NCI-H2227 treated with DMSO at 0.1 percent for 48 hours (cell line): ENCODE results near the gene G6PC3.
"Not testable (repeated sequence)": the region's sequence is repeated elsewhere in the genome, so short reads cannot be mapped to it uniquely, and the experiment has no call there.

ENCODE experiments used
- DNase-seq: peaks from one replicate; lab custom pipeline; 2025; lab: John Stamatoyannopoulos, UW

The G6PC3 gene

DNA sequence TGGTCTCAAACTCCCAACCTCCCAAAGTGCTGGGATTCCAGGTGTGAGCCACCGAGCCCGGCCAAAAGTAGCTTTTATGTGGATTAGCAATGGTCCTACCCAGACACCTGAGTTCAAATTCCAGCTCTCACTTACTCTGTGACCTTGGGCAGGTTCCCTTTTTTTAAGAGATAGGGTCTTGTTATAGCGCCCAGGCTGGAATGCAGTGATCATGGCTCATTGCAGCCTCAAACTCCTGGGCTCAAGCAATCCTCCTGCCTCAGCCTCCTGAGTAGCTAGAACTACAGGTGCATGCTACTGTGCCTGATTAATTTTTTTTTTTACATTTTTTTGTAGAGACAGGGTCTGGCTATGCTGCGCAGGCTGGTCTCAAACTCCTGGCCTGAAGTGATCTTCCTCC is 36.3 kb downstream of the G6PC3 start:
- DNase-seq: no peak

DNA sequence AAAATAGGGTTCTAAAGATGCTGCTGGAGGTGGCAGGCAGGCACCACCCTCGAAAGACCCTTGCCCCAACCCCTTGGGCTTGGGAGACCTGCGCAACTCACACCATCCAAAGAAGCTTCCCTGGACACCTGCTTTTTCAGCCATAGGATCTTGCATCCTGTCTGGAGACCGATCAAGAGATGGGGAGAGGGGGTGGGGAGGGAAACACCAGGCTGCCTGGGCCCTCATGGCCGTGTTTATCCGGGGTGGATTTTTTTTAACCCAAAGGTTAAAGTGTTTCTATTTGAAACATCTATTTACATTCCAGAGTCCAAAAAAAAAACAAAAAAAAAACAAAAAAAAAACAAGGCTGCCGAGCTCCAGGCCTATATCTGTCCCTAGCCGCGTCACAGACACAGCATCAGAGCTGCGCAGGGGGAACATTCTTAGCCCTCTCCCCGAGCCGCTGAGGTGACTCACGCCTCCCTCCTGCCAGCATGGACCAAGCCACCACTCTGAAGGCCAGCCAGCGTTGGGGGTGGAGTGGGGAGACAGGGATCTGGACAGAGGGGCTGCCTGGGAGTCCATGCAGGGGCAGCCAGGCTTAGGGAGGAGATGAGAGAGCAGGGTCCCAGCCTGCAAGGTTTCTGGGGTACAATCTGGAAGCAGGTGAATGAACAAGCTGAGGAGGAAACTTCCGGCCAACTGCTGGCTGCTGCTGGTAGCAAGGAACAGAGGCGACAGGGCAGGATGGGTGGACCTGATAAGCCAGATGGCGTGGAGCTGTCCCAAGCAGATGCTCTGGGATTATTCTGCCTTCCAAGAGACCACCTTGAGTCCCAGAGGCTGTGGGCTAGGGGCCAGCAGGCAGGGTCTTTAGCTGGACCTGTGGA is 38.1 kb downstream of the G6PC3 start:
- DNase-seq: peak; percentile 25

DNA sequence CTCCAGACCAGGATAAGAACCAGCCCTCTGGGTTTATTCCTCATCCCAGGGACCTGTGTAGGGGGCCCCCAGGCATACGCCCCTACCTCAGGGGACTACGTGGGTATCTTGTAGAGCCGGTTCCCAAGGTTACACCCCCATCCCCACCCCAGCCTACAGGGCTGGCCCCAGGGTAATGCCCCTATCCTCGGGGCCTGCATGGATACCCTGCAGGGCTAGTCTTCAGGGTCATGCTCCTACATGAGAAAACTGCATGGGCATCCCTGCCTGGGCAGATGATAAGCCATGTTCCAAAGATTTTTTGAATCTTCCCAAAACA is 38.7 kb downstream of the G6PC3 start:
- no peak for DNase-seq

DNA sequence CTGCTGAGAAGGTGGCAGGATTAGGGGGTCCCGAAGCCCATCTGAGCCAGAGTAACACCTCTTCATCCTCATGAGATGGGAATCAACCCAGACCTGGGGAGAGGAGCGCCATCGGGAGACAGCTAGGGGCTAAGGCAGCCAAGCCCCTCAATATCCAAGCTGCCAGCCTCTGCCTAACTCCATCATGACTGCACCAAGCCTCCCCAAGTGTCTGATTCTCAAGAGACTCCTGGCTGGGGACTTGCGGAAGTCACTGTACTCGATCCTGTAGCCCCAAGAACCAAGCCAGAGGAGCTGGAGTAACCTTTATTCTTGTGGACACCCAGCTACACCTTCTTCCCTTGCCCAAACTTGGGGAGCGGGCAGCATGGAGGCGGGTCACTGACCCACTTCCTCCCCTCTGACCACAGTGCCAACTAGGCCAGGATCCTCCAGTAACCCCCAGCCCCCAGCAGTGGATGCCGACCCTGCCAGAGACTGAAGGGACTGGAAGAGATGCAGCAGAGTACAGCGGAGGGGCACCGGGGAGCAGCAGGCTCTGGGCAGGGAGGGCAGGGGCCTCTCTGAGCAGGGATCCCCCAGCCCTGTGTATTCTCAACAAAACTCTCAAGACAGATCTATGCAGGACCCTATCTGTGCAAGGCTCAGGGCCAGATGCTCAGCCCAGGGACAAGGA is 39.6 kb downstream of the G6PC3 start:
- no peak for DNase-seq

DNA sequence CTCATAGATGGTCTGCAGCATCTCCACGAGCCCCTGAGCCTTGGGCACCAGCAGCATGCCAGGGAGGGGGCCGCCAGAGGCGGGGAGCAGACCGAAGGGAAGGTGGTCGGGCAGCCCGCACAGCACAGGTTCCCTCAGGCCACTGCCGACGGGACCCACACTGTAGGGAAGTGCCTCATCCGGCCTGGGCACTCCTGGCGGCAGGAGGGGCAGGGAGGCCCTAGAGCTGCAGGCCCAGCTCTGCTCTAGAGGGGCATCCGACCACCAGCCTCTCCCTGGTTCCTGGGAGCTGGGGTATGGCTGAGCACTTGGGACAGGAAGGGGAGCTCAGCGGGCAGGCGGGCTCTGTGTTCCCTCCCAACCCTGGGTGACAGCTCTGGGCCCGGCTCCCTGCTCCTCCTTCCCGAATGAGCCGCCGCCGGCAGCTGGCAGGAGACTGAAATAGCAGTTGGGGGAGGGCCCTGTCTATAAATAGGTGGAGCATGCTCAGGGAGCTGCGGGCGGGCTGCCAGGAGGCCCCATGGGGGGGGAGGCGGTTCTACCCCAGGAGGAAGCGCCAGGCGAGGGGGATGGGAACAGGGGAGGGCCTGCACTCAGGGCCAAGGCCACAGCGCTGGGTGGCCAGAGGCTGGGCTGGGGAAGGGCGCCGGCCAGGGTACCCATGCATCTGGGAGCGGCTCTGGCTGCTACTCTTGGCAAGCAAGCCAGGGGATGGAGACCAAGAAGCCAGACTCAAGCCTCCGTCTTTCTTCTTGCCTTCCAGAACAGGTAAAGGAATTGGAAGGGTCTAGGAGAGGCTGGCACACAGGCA is 40.5 kb downstream of the G6PC3 start:
- peak; percentile 87 for DNase-seq

DNA sequence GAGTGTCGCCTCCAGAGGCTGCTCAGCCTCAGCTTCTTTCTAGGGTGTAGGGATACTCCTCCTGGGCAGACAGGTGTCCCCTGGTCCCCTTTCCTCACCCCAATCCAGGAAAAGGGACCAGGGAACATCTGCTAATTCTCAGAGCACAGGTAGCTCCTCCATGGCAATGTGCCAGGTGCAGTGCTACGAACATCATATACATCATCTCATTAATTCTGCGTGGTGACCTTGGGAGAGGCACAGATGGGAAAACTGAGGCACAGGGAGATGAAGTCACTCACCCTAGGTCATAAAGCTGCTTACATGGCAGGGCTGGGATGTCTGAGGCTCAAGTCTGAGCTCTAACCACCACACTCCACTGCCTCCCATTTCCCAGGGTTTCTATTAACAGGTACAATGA is 41.2 kb downstream of the G6PC3 start:
- DNase-seq: no peak

DNA sequence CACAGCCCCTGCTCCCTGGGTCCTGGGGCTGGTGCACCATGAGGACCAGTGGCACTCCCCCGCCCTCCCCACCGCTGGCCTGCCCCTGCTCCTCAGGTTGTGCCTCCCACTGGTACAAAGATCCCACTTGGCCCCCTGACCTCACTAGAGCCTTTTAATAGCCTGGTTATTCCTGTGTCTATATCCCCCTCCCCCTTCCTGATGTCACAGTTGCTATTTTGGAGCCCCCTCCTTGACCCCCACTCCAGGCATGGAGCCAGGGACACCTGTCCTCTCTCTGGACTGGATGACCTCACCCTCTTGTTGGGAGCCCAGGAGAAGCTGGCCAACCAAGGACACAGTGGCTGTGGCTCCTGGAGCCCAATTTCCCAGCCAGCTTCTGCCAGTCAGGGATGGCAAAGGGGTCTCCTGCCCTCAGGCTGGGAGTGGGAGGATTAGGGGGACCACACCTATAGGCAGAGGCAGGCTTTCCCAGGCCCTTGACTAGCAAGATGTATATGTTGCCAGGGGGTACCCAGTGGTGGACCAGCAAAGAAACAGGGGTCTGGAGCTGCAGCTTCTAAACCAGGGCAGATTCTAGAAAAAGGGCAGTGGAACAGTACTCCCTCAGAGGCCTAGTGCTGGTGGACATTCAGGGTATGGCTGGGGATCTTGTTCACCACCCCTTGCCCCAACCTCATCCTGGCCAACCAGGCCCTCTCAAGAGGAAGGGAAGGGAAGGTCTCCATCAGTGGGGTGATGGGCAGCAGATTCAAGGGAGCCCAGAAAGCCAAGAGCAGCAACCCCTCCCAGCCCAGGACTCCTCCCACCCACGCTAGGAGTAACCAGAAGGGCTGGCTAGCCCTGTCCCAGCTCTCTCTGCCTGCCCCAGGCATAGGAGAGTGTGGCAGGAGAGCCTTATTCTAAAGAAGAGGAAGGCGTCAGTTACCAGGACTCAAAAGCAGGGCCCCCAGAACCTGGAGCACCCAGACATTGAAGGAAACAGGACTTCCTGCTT is 42.0 kb downstream of the G6PC3 start:
- no peak for DNase-seq

DNA sequence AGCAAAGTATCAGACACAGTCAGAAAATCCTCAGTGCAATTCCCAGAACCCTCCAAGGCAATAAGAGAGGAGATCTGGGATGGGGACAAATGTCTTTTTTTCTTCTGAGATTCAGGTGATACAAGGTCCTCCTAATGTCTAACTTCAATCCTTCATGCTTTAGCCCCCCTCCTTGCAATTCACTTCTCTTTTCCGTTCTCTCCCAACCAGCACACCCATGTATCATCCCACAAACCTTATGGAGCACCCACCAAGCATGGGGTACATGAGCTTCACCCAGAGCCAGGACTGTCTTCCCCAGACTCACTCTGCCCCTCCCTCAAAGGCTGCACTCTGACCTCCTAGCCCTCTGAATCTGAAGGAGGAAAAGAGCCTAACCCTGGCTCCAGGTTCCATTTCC is 42.8 kb downstream of the G6PC3 start:
- DNase-seq: no peak

DNA sequence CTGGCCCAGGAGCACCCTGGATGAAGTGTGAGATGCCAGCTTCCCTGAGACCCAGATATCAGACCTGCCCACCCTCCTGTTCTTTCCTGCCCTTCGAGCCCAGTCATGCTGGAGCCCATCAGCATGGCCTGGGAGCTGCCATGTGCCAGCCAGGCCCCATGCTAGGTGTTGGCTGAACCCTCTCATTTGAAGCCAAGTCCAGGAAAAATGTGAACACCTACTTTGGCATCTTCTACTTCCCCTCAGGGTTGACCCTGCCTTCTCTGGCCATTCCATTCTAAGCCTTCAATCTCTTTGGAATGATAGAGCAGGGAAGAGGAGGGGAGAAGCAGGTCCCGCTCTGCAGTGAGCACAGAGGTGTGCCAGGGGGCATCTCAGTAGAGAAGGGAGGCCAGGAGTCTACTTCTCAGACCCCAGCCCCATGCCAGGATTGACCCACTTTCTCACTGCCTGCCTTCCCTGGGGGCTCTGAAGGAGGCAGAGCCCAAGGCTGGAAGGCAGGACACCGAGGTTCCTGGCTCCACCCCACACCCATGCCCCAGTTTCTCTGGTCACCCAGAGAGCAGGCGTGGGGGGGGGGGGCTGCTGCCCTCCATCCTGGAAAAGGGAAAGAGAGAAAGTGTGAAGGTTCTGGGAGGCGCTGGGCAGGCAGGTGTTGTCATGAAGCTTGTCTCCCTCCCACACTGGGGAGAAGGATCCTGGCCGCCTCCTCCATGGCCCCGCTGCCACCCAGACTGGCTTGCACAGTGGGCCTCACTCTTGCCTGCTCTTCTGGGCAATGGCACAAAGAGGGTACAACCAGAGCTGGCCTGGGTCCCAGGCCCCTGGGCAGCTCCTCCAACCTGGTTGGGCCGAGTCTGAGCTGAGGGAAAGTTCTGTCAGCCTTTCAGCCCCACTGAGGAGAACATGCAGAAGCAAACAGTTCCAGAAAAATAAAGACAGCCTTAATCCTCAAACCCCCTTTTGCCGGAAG is 43.6 kb downstream of the G6PC3 start:
- DNase-seq: no peak

DNA sequence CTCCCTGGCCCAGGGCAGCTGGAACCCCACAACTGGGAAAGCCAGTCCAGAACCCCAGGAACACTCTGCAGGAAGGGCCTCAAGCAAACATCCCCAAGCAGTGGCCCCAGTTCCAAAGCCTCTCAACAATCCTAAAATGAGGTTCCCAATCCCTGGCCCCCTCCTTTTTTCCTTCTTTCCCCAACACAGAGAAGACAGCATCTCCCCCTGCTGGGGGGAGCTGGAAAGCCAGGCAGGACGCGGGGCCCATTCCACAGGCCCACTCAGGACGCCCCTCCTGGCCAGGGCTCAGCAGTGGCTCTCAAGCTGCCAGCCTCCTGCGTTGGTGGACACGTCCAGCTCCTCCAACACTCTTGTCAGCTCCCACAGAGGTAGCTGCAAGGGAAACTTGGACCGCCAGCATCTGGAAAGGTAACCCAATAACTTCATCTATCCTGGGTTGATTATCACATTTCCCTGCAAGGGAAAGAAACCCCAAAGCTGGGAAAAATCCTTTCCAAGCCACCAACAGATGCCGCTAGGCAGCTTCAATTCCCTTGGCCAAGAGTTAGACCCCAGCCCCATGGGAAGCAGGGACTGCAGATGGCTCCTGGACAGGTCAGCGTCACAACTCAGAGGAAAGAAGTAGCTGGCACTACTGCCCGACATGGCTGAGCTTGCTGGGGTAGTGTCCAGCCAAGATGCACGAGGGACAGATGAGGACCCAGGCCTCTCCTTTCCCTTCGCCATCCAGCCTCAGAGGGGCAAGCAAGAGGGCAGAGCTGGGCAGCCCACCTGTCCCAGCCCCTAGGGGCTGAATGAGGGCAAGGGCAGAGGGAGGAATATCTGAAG is 45.3 kb downstream of the G6PC3 start:
- DNase-seq: peak; percentile 24

DNA sequence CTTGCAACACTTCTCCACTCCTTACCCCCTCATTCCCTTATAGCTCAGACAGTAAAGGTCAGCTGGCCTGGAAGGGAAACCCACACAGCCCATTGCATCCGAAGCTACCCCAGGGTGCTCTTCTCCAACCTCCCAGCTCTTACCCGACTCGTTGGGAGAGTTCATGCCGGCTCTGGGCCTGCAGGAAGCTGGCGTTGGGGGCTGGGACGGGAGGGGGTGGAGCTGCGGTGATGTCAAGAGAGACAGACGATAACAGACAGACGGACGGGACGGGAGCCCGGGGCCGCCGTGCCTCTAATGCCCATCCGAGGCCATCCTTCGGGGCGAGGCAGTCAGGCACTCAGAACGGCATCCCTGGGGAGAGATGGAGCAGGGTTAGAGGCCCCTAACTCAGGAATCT is 46.8 kb downstream of the G6PC3 start:
- DNase-seq: no peak

DNA sequence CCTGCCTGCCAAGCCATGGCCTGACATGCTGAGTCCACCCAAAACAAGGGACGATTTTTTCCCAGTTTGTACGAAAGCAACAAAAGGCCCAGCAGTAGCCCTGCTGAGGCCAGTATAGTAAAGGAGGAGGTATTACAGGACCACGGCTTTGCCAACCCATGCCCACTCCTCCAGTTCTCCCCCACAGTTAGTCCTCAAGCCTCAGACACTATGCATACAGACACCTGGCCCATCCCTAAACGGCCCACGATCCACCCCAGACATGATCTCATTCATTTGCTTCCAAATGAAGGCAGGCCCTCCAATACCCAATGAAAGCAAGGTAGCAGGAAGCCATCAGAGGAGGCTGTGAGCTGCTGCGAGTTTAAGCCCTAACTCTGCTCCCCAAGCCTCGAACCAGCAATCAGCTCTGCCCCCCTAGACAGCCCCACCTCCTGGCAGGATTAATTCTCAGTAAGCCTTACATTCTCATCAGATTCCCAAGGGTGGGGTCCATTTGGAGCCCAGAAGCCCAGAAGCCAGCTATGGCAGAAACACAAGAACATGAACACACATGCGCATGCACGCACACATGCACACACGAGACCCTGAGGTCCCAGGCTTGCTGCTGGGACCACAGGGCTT is 48.0 kb downstream of the G6PC3 start:
- no peak for DNase-seq

DNA sequence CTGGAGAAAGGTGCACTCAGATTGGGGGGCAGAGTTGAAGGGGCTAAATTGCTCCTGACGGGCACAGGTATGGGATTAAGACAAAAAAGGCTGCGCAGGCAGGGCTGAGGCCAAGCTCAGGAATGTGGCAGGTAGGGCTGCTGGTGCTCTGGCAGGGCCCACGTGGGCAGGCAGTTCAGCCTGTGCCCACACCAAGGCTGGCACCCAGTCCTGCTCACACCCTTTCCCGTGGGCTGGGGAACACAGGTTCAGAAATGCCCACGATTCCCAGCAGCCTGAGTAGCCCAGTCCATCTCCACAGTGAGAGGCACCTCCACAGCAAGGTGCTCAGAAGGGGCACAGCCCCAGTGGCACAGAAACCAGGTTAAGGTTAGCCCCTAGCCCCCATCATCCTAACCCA is 48.5 kb downstream of the G6PC3 start:
- DNase-seq: no peak

DNA sequence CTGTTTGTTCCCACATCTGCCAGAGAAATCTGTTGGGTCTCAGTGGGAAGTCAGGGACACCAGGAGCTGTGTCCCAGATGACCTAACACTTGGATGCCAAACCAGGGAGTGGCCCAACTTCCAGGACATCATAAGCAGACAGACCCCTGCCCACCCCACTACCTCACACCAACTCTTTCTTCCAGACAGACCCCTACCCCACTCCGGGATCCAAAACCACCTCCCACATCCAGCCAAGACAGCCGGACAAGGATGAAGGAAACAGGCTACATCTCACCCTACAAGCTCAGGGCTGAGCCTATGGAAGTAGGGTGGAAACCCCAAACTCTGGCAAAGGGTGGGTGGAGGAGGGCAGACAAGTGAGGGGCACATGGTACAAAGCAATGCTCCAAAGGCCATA is 49.3 kb downstream of the G6PC3 start:
- DNase-seq: no peak

DNA sequence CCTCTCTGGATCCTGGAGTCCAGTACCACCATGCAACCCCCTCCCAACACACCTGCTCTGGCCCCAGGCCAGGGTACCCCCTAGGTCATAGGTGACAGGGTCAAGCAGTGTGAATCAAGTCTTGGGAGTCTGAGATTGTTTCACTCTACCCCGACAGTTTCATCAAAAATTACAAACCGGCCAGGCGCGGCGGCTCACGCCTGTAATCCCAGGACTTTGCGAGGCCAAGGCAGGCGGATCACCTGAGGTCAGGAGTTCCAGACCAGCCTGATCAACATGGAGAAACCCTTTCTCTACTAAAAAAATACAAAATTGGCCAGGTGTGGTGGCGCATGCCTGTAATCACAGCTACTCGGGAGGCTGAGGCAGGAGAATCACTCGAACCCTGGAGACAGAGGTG is 49.7 kb downstream of the G6PC3 start:
- DNase-seq: not testable (repeated sequence)

DNA sequence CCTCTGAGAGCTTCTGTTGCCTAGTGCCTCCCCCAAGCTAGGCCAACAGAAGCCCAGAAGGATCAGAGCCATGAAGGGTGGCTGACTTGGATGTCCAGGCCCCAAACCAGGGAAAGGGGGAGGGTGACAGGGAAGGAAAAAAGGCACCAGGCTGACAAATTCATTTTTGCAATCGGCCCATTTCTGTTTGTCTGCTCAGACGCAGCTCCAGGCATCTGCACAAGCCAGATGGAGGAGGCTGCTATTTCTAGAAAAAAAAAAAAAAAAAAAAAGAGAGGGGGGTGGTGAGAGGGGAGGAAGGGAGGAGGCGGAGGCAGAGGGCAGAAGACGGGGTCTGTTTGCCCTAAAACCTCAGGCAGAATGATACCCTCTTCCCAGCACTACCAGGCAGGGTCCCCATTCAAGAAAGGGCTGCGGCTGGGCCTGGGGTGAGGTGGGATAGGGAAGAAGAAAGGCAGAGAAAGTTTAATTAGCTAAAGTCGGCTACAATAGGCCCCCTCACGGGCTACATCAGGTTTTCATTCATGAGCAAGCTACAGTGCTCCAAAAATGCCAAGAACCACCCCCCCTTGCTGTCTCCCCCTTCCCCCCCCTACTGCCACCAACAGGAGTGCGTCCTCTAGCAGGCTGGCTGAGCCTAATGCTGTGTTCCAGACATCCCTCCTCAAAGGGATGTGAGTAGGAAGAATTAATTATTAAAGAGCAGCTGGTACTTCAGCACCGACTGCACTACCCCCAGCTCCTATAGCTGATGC is 50.5 kb downstream of the G6PC3 start:
- DNase-seq: no peak

DNA sequence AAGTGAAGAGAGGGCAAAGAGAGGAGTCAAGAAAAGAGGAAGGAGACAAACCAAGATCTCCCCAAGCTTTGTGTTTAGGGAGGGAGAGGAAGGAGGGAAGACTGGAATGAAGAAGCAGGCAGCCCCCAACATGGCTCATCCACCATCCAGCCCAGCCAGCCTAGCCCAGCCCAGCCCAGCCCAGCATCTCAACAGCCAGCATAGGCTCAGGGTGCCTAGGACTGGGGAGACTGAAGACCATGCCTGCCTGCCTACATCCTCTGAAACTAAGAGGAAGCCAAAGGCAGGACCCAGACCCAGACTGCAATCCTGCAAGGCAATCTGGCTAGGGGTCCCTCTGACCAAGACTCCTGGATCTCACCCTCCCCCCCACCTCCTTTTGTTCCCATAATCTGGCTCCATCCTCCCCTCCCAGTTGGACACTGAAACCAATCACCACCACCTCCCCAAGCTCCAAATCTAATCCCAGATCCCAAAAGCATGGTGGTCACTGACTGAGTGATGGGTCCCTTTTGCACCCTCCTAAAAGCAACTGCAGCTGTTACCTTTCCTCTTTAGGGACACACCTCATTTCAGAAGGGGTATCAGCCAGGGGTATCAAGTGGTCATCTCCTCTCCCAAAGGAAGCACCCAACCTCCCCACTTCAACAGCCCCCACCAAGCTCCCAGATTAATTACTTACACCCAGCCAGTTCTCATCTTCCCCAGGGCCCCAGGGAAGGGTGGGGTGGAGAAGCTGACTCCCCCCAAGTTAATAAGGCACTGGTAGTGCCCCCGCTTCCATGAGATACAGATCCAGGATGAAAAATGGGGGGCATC is 51.7 kb downstream of the G6PC3 start:
- DNase-seq: no peak
